NCI-H510A treated with DMSO at 0.1 percent for 48 hours (cell line): ENCODE results near the gene CYP3A4.
"Not testable (repeated sequence)": the region's sequence is repeated elsewhere in the genome, so short reads cannot be mapped to it uniquely, and the experiment has no call there.

ENCODE experiments used
- DNase-seq: peaks from one replicate; lab custom pipeline; 2025; lab: John Stamatoyannopoulos, UW

CYP3A4 gene

DNA sequence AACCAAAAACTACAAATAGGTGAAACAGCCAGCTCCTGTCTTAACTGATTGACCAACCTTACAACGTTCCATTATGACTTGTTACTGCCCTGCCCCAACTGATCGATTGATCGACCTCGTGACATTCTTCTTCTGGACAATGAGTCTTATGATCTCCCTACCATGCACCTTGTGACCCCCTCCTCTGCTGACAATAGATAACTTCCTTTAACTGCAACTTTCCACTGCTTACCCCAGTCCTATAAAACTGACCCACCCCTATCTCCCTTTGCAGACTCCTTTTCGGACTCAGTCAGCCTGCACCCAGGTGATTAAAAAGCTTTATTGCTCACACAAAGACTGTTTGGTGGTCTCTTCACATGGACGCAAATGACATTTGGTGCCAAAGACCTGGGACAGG, 60.8 kb downstream of the CYP3A4 start:
- DNase-seq = not testable (repeated sequence)

DNA sequence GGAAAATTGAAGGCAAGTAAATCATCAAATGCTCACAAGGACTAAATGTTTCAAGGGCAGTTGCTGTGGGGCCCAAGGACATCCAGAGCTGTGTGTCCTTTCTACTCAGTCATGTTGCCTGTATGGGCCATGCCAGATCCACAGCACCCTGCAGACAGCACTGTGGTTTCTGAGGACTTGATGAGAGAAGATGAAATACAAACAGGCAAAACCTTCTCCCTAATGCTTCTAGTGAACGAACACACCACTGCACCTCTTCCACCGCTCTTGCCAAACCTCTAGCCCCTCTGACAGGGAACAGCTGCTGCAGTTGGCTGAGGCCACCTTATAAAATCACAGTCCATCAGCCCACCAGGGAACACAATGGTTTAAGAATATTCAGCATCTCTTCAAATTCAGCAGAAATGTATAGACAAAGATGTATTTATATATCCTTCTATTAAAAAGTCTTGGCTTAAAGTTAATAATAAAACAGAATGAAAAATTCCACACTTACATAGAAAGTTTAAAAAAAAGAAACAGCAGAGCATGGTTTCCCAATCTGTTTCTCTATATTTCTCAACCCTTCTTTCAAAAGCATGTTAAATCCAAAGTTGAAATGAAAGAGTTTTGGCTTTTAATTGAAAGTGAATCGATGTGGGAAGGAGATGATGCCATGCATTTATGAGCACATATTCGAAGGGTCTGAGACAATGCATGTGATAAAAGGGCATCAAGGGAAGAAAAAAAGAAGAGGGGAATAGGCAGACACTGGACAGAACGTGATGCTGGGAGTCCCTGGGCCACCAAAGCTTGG, 63.0 kb downstream of the CYP3A4 start:
- no peak for DNase-seq

DNA sequence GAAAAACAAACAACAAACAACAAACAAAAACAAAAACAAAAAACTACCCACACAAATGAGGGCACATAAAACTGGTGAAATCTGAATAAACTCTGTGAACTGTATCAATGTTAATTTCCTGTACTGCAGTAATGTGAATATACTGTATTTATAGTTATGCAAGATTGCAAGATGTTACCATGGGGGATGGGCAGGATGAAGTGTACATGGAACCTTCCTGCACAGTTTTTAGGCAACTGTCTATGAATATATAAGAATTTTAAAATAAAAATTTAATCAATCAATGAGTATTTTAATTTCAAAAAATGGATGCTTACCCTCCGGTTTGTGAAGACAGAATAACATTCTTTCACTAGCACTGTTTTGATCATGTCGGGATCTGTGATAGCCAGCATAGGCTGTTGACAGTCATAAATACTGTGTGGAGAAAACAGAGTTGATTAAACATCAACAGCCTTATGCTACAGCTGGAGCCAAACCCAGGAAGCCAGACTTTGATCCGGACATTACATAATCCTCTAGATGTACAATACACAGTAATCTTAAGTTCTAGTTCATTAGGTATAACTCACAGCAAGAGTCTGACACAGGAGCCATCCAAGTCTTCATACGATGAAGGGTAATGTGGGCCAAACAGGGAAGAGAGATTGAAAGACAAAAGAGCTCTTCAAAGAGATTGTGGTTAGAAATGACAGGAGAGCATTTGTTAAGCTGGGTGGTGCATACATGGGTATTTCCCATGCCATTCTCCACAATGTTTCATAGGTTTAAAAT, 63.8 kb downstream of the CYP3A4 start:
- no peak for DNase-seq

DNA sequence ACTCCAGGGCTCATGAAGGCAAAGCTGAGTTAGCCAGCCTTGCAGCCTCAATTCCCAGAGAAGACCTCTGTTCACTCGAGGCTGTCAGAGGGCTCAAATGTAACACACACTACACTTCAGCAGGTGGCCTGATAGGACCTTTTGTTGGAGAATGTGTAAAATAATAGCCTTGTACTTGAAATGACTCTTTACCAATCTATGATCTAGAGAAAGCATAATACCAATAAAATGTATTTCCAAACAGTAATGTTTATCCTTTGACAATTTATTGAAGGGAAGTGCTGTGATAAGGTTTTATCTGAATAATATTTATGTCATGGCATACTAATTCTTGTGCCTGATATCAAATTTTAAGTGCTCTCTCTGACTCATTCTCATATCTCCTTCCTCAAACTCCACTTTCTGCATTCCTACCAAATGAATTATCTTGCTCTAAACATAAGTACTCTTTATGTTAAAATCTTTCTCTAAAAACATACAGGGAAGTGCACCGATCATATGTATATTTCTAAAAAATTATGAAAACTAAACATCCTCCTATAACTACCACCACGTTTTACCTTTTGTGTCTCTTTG, 69.9 kb downstream of the CYP3A4 start:
- no peak for DNase-seq

DNA sequence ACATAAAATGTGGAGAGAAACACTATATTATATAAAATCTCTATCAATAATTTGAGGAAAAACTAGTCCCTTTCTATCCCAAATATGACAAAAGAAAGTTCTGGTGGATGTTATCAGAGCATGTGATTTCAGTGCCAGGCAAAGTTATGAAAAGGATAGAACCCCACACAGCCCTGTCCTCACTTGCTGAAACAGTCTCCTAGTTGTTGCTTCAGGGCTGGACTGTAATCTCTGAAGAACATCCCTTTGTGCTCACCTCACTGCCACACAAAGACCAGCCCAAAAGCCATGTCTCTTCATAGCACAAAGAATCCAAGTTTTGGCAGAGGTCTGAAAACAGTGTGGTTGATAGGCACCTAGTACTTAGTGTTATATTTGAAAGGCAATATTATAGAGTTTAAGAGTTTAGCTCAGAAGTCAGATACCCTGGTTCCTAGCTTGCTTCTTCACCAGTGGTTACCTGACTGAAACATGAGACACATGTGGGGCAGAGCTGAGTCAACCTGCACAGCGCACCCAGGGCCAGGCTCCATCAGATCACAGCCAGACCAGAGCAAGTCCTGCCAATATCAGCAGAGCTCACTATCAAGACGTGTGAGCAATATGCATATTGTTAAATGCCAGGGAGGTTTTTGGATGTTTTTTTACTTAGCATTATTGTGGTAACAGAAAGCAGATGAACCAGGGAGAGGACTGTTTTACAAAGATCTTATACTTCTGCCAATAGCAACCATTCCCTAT, 74.0 kb downstream of the CYP3A4 start:
- no peak for DNase-seq

DNA sequence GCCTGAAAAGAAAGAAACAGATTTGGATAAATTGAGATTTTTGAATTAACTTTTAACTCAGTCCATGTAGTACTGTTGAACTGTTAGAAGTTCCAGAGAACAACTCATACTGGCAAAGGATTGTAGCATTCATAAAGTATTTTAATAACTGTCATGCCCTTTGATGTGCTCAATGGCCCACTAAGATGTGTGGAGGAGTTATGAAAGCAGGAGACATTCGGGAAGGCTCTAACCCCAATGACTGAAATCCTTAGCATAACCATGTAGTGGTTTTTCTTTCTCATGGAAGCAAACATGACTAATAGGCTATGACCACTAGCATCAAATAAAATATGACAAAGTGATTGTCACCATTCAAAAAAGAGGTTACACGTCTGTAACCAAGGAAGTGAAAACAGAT, 74.7 kb downstream of the CYP3A4 start:
- no peak for DNase-seq

DNA sequence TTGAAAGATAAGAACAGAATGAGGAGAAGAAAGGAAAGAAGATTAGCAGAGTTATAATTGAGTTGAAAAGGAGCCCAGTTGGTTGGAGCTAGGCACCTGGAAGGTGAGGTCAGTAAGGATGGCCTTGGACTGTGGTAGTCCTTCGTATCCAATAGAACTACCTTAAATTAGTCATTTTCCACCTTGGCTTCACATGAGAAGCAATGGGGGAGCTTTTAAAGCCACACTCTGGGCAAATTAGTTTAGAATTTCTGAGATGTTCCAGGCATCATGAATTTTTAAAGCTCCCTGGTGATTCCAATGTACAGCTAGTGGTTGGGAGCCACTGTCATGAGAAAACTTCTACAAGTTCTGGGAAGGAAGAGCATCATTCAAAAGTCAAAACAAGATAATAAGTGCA, 76.9 kb downstream of the CYP3A4 start:
- DNase-seq = no peak
